AG10803 (cell line): ENCODE measurements around the gene TTBK1.

Experiments
- DNase-seq: peaks from one replicate; pipeline ENCODE4 v3.0.0; 2010; ENCODE audit warnings: low read depth
- H3K4me3 ChIP-seq: 2 replicates; pipeline ENCODE4 v1.5.1; 2011; ENCODE audit warnings: mild to moderate bottlenecking, low read length, control low read depth
- TF ChIP-seq, protein P1 (sequence below): conservative IDR thresholded peaks from 2 replicates; pipeline ENCODE4 v1.5.1; 2011; ENCODE audit warnings: mild to moderate bottlenecking, low read length, control low read depth, inconsistent platforms

TTBK1 gene

GRCh38 chr6:43222418-43223059 lies 20.7 kb upstream of the TTBK1 start:
- TF ChIP-seq, protein P1, sequence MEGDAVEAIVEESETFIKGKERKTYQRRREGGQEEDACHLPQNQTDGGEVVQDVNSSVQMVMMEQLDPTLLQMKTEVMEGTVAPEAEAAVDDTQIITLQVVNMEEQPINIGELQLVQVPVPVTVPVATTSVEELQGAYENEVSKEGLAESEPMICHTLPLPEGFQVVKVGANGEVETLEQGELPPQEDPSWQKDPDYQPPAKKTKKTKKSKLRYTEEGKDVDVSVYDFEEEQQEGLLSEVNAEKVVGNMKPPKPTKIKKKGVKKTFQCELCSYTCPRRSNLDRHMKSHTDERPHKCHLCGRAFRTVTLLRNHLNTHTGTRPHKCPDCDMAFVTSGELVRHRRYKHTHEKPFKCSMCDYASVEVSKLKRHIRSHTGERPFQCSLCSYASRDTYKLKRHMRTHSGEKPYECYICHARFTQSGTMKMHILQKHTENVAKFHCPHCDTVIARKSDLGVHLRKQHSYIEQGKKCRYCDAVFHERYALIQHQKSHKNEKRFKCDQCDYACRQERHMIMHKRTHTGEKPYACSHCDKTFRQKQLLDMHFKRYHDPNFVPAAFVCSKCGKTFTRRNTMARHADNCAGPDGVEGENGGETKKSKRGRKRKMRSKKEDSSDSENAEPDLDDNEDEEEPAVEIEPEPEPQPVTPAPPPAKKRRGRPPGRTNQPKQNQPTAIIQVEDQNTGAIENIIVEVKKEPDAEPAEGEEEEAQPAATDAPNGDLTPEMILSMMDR: no peak
- no peak for DNase-seq
- H3K4me3 ChIP-seq: no peak overlapping the region

- no peak for DNase-seq
- TF ChIP-seq, protein P1: no peak
- H3K4me3 ChIP-seq: no peak overlapping the region
These were observed 20.1 kb upstream of the TTBK1 start for GRCh38 chr6:43223175-43223574.

- TF ChIP-seq, protein P1: no peak
- DNase-seq: no peak
- no peak overlapping the region for H3K4me3 ChIP-seq
These were observed 17.0 kb upstream of the TTBK1 start for GRCh38 chr6:43226192-43226851.

- DNase-seq: peak; percentile 59
- TF ChIP-seq, protein P1: peak; percentile 44
- H3K4me3 ChIP-seq: peak within 1 kb of the TSS; percentile 64
These were observed 14.1 kb upstream of the TTBK1 start, which contains the start of gene DNPH1 for GRCh38 chr6:43228951-43229802. TSS of gene DNPH1 (minus strand) at chr6:43229481. CDS start at chr6:43229456, 25 bp downstream.

GRCh38 chr6:43229803-43230620 lies 13.3 kb upstream of the TTBK1 start:
- TF ChIP-seq, protein P1: no peak
- H3K4me3 ChIP-seq: peak overlapping the region; percentile 64
- DNase-seq: no peak

GRCh38 chr6:43231053-43231452 lies 12.2 kb upstream of the TTBK1 start:
- H3K4me3 ChIP-seq: no peak overlapping the region
- DNase-seq: no peak
- TF ChIP-seq, protein P1: no peak
